IMR-90 (cell line): ENCODE results near the gene CUX1. TPM values are rescaled to one million over a fixed set of nuclear protein-coding genes. Genes with fewer than 3 reads are reported as not detected.

Experiments
- ATAC-seq: fragments of 200-7000 bp; cut with Tn5 transposase; 2 replicates; pipeline ENCODE4 v1.9.1; 2020; ENCODE audit warnings: low read depth, mild to moderate bottlenecking, moderate library complexity
- BruUV-seq: library from RNA; stranded (reverse); fragments of 400-500 nt; replicated peaks from 2 replicates; lab custom pipeline; 2021; lab: Mats Ljungman, UMichigan
- CTCF ChIA-PET: fragments of 300-600 bp; formaldehyde crosslinking; extraction: SDS; loops from one replicate; lab custom pipeline; 2021; ENCODE audit warnings: antibody characterized with exemption; lab: Yijun Ruan, JAX
- POLR2A ChIA-PET: fragments of 300-600 bp; sonication (Branson Sonifier 250); formaldehyde crosslinking; loops from one replicate; lab custom pipeline; 2022; ENCODE audit warnings: antibody characterized with exemption; ENCODE audit not compliant: unreplicated experiment; lab: Charles Lee
- DNase-seq: peaks from one replicate; pipeline ENCODE4 v3.0.0; 2013
- H2AFZ ChIP-seq: replicated peaks from 2 replicates; pipeline ENCODE3; 2013; ENCODE audit warnings: low read length, mild to moderate bottlenecking; ENCODE audit not compliant: poor library complexity
- H2AK5ac ChIP-seq: 2 replicates; pipeline ENCODE4 v1.6.1; 2013; ENCODE audit warnings: low read depth, low read length, inconsistent platforms
- H2AK9ac ChIP-seq: replicated peaks from 2 replicates; pipeline ENCODE3; 2013; ENCODE audit warnings: mild to moderate bottlenecking, low read depth, low read length, moderate library complexity; ENCODE audit not compliant: poor library complexity
- H2BK120ac ChIP-seq: 2 replicates; pipeline ENCODE4 v1.6.1; 2013; ENCODE audit warnings: low read depth, low read length, inconsistent platforms
- H2BK15ac ChIP-seq: 3 replicates; pipeline ENCODE4 v1.6.1; 2013; ENCODE audit warnings: low read depth, low read length, inconsistent platforms
- H2BK20ac ChIP-seq: 2 replicates; pipeline ENCODE4 v1.6.1; 2013; ENCODE audit warnings: low read depth, mild to moderate bottlenecking, inconsistent platforms, low read length, moderate library complexity
- H2BK5ac ChIP-seq: 2 replicates; pipeline ENCODE4 v1.6.1; 2013; ENCODE audit warnings: mild to moderate bottlenecking, low read depth, low read length, inconsistent platforms; ENCODE audit not compliant: poor library complexity, severe bottlenecking
- H3K14ac ChIP-seq: replicated peaks from 2 replicates; pipeline ENCODE4 v1.6.1; 2013; ENCODE audit warnings: low read depth, low read length, inconsistent platforms
- H3K18ac ChIP-seq: 2 replicates; pipeline ENCODE4 v1.6.1; 2013; ENCODE audit warnings: low read depth, low read length, control low read depth
- H3K23ac ChIP-seq: 2 replicates; pipeline ENCODE4 v1.6.1; 2013; ENCODE audit warnings: low read depth, low read length, inconsistent platforms
- H3K27ac ChIP-seq: 2 replicates; pipeline ENCODE4 v1.5.1; 2013; ENCODE audit warnings: mild to moderate bottlenecking, control low read depth, low read length; ENCODE audit not compliant: insufficient read depth
- H3K27me3 ChIP-seq: 2 replicates; pipeline ENCODE4 v1.6.1; 2013; ENCODE audit warnings: low read length; ENCODE audit not compliant: control insufficient read depth, insufficient read depth
- H3K36me3 ChIP-seq: 2 replicates; pipeline ENCODE4 v1.6.1; 2013; ENCODE audit warnings: low read length, mixed read lengths; ENCODE audit not compliant: control insufficient read depth, insufficient read depth
- H3K4ac ChIP-seq: 2 replicates; pipeline ENCODE4 v1.6.1; 2013; ENCODE audit warnings: low read depth, low read length, inconsistent platforms
- H3K4me1 ChIP-seq: 2 replicates; pipeline ENCODE4 v1.6.1; 2013; ENCODE audit warnings: low read length, mixed read lengths; ENCODE audit not compliant: control insufficient read depth, insufficient read depth
- H3K4me2 ChIP-seq: 2 replicates; pipeline ENCODE4 v1.6.1; 2013; ENCODE audit warnings: low read depth, mild to moderate bottlenecking, control low read depth, low read length, moderate library complexity
- H3K4me3 ChIP-seq: 2 replicates; pipeline ENCODE4 v1.5.1; 2013; ENCODE audit warnings: low read depth, mild to moderate bottlenecking, control low read depth, low read length, moderate library complexity; ENCODE audit not compliant: insufficient read depth
- H3K56ac ChIP-seq: 2 replicates; pipeline ENCODE4 v1.6.1; 2013; ENCODE audit warnings: low read length, inconsistent platforms; ENCODE audit not compliant: insufficient read depth; ENCODE audit errors: extremely low read depth
- H3K79me1 ChIP-seq, 2 experiments: 2 replicates each; pipeline ENCODE4 v1.6.1; 2013; ENCODE audit warnings: low read length in 2 of 2, inconsistent platforms in 1 of 2, low read depth in 1 of 2
- H3K9ac ChIP-seq: 2 replicates; pipeline ENCODE4 v1.6.1; 2013; ENCODE audit warnings: low read depth, low read length, control low read depth
- H3K9me1 ChIP-seq: 2 replicates; pipeline ENCODE4 v1.6.1; 2013; ENCODE audit warnings: low read length, inconsistent platforms; ENCODE audit not compliant: insufficient read depth
- H3K9me3 ChIP-seq: 2 replicates; pipeline ENCODE4 v1.6.1; 2013; ENCODE audit warnings: low read length; ENCODE audit not compliant: control insufficient read depth, insufficient read depth
- H4K20me1 ChIP-seq: 2 replicates; pipeline ENCODE4 v1.6.1; 2013; ENCODE audit warnings: low read length, inconsistent platforms; ENCODE audit not compliant: insufficient read depth
- H4K5ac ChIP-seq: 2 replicates; pipeline ENCODE4 v1.6.1; 2013; ENCODE audit warnings: mild to moderate bottlenecking, low read depth, low read length, control low read depth
- H4K8ac ChIP-seq, 2 experiments: 2 replicates each; pipeline ENCODE4 v1.6.1; 2013; ENCODE audit warnings: low read depth in 2 of 2, low read length in 2 of 2, control low read depth in 1 of 2, inconsistent platforms in 1 of 2
- H4K91ac ChIP-seq: 2 replicates; pipeline ENCODE4 v1.6.1; 2013; ENCODE audit warnings: low read depth, low read length, inconsistent platforms; ENCODE audit not compliant: insufficient read depth
- BHLHE40 ChIP-seq: fragments of 150-350 bp; IDR thresholded peaks from 2 replicates; pipeline ENCODE4 v1.6.1; 2016; ENCODE audit warnings: mild to moderate bottlenecking, low read depth, low read length
- CEBPB ChIP-seq: IDR thresholded peaks from 2 replicates; pipeline ENCODE4 v1.6.1; 2012; ENCODE audit warnings: low read depth, low read length, improper control_type of control experiment
- CHD1 ChIP-seq: IDR thresholded peaks from 2 replicates; pipeline ENCODE4 v1.6.1; 2012; ENCODE audit warnings: low read depth, low read length, improper control_type of control experiment
- FOS ChIP-seq: fragments of 150-350 bp; IDR thresholded peaks from 2 replicates; pipeline ENCODE4 v1.6.1; 2016; ENCODE audit warnings: low read depth, low read length
- MAZ ChIP-seq: IDR thresholded peaks from 2 replicates; pipeline ENCODE4 v1.6.1; 2012; ENCODE audit warnings: low read depth, mild to moderate bottlenecking, low read length, improper control_type of control experiment, moderate library complexity, borderline replicate concordance
- MXI1 ChIP-seq: IDR thresholded peaks from 2 replicates; pipeline ENCODE4 v1.6.1; 2012; ENCODE audit warnings: low read depth, mild to moderate bottlenecking, low read length, moderate library complexity, borderline replicate concordance
- NFE2L2 ChIP-seq: fragments of 150-350 bp; IDR thresholded peaks from 2 replicates; pipeline ENCODE4 v1.6.1; 2016; ENCODE audit warnings: low read depth, mild to moderate bottlenecking, low read length
- POLR2A ChIP-seq: IDR thresholded peaks from 2 replicates; pipeline ENCODE4 v1.6.1; 2012; ENCODE audit warnings: mild to moderate bottlenecking, low read depth, low read length
- RAD21 ChIP-seq: IDR thresholded peaks from 2 replicates; pipeline ENCODE4 v1.6.1; 2012; ENCODE audit warnings: low read length, improper control_type of control experiment
- RCOR1 ChIP-seq: IDR thresholded peaks from 2 replicates; pipeline ENCODE4 v1.6.1; 2012; ENCODE audit warnings: mild to moderate bottlenecking, low read length, improper control_type of control experiment; ENCODE audit not compliant: insufficient replicate concordance
- RFX5 ChIP-seq: IDR thresholded peaks from 2 replicates; pipeline ENCODE4 v1.8.0; 2012; ENCODE audit warnings: low read depth, mild to moderate bottlenecking, low read length, moderate library complexity
- SMC3 ChIP-seq: fragments of 150-350 bp; IDR thresholded peaks from 2 replicates; pipeline ENCODE4 v1.6.1; 2016; ENCODE audit warnings: low read depth, mild to moderate bottlenecking, antibody characterized with exemption, low read length, moderate library complexity
- WGBS, 2 experiments: methylation state at CpG; one replicate each; pipeline versions ENCODE4 v1.1.5 to v1.1.7; 2013; ENCODE audit warnings: missing lambda C conversion rate in 2 of 2; ENCODE audit not compliant: insufficient read length in 1 of 2; ENCODE audit errors: extremely low coverage in 2 of 2; 5-methylcytosine and 5-hydroxymethylcytosine counted together
- dilution Hi-C: fragments of 300-500 bp; cut with HindIII; formaldehyde crosslinking; loops from one replicate; pipeline ENCODE4 v1.14.3; 2018; ENCODE audit warnings: low sequenced_read_pairs; ENCODE audit not compliant: unreplicated experiment
- in situ Hi-C: fragments of 300-500 bp; cut with MboI; formaldehyde crosslinking; loops from 3 replicates; pipeline ENCODE4 v1.14.3; 2019; ENCODE audit warnings: low sequenced_read_pairs, inconsistent platforms, mixed read lengths
- intact Hi-C: fragments of 100-400 bp; cut with micrococcal nuclease; formaldehyde crosslinking; loops from 2 replicates; pipeline ENCODE4 v1.10.0; 2022
- polyA plus RNA-seq, 3 experiments: library from polyadenylated mRNA; depleted of rRNA; stranded (reverse); fragments of >200 nt; gene quantifications; 2 replicates each; pipeline ENCODE4 v1.2.3, GENCODE V29; 2012; ENCODE audit warnings: low replicate concordance in 1 of 3
- total RNA-seq: library from RNA; depleted of rRNA; stranded (reverse); fragments of >200 nt; gene quantifications from 2 replicates; pipeline ENCODE4 v1.2.3, GENCODE V29; 2012
- TF ChIP-seq, protein P1 (sequence below): fragments of 150-350 bp; IDR thresholded peaks from 2 replicates; pipeline ENCODE4 v1.6.1; 2017; ENCODE audit warnings: mild to moderate bottlenecking, antibody characterized with exemption, low read length, low read depth
- TF ChIP-seq, protein P2 (sequence below): conservative IDR thresholded peaks from 2 replicates; pipeline ENCODE4 v1.5.1; 2012; ENCODE audit warnings: mild to moderate bottlenecking, low read depth, low read length, improper control_type of control experiment

CUX1 gene
- total and polyA plus RNA-seq, 2 of the 4 experiments (the other 2 are of a cell fraction) = 19.7 to 46.4 TPM

DNA sequence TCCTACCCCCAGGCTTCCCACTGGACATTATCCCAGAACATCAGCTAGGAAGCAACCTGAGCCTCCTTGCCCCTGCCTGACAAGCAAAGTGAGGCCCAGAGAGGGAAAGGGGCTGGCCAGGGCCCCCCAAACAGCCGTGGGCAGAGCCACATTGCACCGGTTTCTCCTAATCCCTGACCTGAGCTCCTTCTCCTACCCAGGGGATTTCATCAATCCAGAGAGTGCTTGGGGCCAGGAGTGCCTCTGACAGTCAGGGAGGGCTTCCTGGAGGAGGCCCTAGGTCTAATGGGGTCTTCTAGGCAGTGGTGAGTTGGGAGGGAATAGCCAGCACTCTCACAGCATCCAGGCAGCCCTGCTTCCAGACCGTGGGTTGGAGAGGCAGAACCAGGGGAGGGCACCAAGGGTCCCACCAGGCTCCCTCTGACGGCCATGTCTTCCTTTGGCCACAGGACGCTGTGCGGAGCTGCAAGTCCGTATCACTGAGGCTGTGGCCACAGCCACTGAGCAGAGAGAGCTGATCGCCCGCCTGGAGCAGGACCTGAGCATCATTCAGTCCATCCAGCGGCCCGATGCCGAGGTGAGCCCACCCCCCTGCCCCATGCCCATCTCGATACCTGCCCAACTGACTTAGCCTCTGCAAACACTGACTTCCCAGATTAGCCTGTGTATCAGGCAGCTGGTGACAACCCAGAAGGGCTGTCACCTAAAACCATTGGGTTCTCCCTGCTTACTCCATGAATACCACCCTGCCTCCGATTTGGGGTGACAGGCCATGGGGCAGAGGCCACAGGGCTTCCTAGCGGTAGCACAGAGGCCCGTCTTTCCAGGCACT lies 455.7 kb downstream of the CUX1 start:
- H2AFZ ChIP-seq = peak overlapping the region; percentile 89
- in situ Hi-C loops = loop anchor here (5.0 to 25.0 kb wide), 2 partner anchors 731 to 911 kb away; partner anchors contain the start of gene COL26A1
- WGBS, 2 experiments = 93% methylated on average over 3 of the region's 16 CpGs; no CpG with 5 or more reads in 1 of the 2 experiments
- peak overlapping the region; percentile 73 for H2BK5ac ChIP-seq
- H4K91ac ChIP-seq = 0 out of 2 replicates have a peak overlapping the region, but pooled peaks have one; percentile 37
- H2AK5ac ChIP-seq = peak overlapping the region; percentile 62; the same call in 1 of the 2 replicates
- no peak overlapping the region for H3K4me3 ChIP-seq
- ChIA-PET CTCF (interaction anchor here (1.0 kb wide), 3 partner anchors 12 to 671 kb away, joined by 3 read pairs; no protein-coding TSS in a partner anchor), POLR2A (no interaction called here)
- no peak for DNase-seq
- H3K27ac ChIP-seq = 0 out of 2 replicates have a peak overlapping the region, but pooled peaks have one; percentile 5
- H3K56ac ChIP-seq = no peak overlapping the region
- intact Hi-C loops = loop anchor here (1.0 to 2.0 kb wide), 4 partner anchors 459 to 731 kb away; no protein-coding TSS in a partner anchor
- peaks cover 4% of the 10 kb centered on the region; the same call in 1 of the 2 replicates for H3K9me1 ChIP-seq
- H3K18ac ChIP-seq = no peak overlapping the region
- no peaks in the 10 kb centered on the region for H3K27me3 ChIP-seq
- H3K4me1 ChIP-seq = peaks cover 12% of the 10 kb centered on the region
- no peaks in the 10 kb centered on the region for H3K9me3 ChIP-seq
- H3K4me2 ChIP-seq = no peak overlapping the region
- no peaks in the 10 kb centered on the region for H3K36me3 ChIP-seq
- BruUV-seq = no TSS peak
- peaks cover 6% of the 10 kb centered on the region; the same call in 1 of the 2 replicates for H4K20me1 ChIP-seq
- 0 out of 2 replicates have a peak overlapping the region, but pooled peaks have one; percentile 3 for H3K23ac ChIP-seq
- dilution Hi-C loops = no loop called here
- no peak overlapping the region for H2BK15ac ChIP-seq
- peak overlapping the region; percentile 81 for H2AK9ac ChIP-seq
- no peaks in the 10 kb centered on the region for H3K79me1 ChIP-seq
- peak overlapping the region; percentile 20 for H2BK120ac ChIP-seq
- no peak overlapping the region; the same call in 1 of the 2 replicates for H2BK20ac ChIP-seq
- no peak overlapping the region for H3K9ac ChIP-seq
- H3K14ac ChIP-seq = 0 out of 2 replicates have a peak overlapping the region, but pooled peaks have one; percentile 60
- H4K8ac ChIP-seq = peak overlapping the region in 1 of 2 experiments; percentile 66; a peak in 2 of 4 replicates
- H3K4ac ChIP-seq = peak overlapping the region; percentile 36; the same call in 1 of the 2 replicates
- H4K5ac ChIP-seq = no peak overlapping the region
- no peak for ATAC-seq
- TF ChIP-seq SMC3 = no peak
- TF ChIP-seq POLR2A = no peak
- no peak for TF ChIP-seq NFE2L2
- TF ChIP-seq, protein P1, sequence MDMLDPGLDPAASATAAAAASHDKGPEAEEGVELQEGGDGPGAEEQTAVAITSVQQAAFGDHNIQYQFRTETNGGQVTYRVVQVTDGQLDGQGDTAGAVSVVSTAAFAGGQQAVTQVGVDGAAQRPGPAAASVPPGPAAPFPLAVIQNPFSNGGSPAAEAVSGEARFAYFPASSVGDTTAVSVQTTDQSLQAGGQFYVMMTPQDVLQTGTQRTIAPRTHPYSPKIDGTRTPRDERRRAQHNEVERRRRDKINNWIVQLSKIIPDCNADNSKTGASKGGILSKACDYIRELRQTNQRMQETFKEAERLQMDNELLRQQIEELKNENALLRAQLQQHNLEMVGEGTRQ = no peak
- TF ChIP-seq MXI1 = no peak
- TF ChIP-seq FOS = no peak
- TF ChIP-seq CEBPB = no peak
- no peak for TF ChIP-seq MAZ
- TF ChIP-seq RCOR1 = no peak
- no peak for TF ChIP-seq CHD1
- TF ChIP-seq, protein P2, sequence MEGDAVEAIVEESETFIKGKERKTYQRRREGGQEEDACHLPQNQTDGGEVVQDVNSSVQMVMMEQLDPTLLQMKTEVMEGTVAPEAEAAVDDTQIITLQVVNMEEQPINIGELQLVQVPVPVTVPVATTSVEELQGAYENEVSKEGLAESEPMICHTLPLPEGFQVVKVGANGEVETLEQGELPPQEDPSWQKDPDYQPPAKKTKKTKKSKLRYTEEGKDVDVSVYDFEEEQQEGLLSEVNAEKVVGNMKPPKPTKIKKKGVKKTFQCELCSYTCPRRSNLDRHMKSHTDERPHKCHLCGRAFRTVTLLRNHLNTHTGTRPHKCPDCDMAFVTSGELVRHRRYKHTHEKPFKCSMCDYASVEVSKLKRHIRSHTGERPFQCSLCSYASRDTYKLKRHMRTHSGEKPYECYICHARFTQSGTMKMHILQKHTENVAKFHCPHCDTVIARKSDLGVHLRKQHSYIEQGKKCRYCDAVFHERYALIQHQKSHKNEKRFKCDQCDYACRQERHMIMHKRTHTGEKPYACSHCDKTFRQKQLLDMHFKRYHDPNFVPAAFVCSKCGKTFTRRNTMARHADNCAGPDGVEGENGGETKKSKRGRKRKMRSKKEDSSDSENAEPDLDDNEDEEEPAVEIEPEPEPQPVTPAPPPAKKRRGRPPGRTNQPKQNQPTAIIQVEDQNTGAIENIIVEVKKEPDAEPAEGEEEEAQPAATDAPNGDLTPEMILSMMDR = no peak
- no peak for TF ChIP-seq RAD21
- TF ChIP-seq BHLHE40 = no peak
- TF ChIP-seq RFX5 = no peak
